NCI-H2171 treated with DMSO at 0.1 percent for 48 hours (cell line): ENCODE results near the gene FOSL1.
A peak's percentile ranks its signal among the peaks of the same experiment; 100 is the strongest.

Experiments
- DNase-seq: peaks from one replicate; lab custom pipeline; 2025; lab: John Stamatoyannopoulos, UW

FOSL1 gene

DNA sequence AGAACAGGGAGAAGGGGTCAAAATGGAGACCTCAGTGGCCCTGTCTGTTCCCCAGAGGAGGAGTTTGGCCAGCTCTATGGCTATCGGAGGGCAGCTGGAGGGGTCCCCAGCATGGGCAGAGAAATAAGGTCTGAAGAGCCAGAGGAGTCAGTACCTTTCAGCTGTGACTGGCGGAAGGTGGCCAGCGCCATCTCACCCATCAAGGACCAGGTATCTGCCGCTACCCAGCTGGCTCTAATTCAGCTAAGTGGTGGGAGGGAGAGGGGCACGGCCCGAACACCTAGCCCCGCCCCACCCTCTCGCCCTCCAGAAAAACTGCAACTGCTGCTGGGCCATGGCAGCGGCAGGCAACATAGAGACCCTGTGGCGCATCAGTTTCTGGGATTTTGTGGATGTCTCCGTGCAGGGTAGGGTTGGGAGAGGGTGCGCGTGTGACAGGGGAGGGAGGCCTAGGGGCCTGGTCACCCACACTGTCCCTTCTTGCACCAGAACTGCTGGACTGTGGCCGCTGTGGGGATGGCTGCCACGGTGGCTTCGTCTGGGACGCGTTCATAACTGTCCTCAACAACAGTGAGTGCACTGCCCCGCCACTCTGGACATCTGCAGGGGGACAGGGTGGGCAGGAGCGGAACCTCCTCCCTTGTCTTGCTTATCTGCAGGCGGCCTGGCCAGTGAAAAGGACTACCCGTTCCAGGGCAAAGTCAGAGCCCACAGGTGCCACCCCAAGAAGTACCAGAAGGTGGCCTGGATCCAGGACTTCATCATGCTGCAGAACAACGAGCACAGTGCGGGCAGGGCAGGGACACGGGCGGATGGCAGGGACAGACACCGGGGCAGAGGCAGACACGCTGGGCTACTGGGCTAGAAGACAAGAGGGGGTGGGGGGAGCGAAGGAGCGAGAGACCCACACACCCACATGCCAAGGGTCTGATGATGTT lies 17.8 kb downstream of the FOSL1 start:
- no peak for DNase-seq

DNA sequence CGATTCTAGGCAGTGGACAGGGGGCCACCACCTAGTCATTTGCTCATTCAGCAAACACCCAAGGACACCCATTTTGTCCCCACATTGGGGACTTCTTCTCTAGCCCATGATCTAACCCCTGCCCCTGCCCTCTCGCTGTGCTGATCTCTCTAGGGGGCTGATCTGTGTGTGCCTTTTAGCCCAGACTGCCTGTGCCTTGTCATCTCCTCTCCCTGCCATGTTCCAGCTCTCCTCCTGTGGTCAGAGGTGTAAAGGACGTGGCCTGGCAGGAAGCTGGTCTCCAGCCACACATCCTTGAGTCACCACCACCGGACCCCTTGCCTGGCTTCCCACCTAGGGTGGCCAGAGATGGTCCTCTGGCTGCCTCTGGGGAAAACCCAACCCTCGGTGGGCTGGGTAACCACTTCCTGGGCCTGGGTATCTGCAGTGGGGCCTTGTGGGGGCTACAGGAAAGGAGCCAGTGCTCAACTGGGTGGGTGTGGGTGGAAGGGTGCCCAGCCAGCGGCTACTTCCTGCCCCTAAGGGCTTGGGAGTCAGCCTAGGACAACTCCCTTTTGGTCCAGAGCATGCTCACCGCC lies 19.3 kb downstream of the FOSL1 start:
- no peak for DNase-seq

DNA sequence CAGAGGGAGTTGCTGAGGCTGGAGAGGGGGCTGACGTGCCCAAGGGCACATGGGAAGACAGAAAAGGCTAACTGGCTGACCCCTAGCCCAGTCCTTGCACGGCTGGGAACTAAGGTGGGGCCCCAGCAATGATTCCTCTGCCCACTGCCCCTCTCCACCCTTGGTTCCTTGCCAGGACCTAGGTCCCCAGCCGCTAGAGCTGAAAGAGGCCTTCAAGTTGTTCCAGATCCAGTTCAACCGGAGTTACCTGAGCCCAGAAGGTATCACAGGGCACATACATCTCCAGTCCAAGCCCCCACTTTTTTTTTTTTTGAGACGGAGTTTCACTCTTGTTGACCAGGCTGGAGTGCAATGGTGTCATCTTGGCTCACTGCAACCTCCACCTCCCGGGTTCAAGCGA lies 20.2 kb downstream of the FOSL1 start:
- DNase-seq: no peak

DNA sequence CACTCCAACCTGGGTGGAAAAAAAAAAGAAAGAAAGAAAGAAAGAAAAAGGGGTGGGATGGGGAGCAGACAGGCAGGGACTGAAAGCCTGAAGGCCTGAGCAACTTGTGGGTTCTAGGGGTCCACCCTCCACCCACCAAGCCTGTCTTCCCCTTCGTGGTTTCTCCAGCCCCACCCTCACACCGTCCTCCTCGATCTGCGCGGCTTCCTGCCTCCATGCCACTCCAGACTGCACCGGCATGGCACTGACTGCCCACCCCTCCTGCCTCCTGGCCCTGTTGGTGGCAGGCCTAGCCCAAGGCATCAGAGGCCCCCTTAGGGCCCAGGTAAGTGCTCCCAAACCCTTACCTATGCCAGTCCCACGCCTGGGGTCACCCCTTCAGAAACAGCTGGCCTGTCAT lies 20.6 kb downstream of the FOSL1 start, which contains the start of gene CTSW:
CTSW (plus strand) TSS at position 221 of the 400 bp plus-strand sequence; CDS start at position 239, 18 bp downstream.
- no peak for DNase-seq

DNA sequence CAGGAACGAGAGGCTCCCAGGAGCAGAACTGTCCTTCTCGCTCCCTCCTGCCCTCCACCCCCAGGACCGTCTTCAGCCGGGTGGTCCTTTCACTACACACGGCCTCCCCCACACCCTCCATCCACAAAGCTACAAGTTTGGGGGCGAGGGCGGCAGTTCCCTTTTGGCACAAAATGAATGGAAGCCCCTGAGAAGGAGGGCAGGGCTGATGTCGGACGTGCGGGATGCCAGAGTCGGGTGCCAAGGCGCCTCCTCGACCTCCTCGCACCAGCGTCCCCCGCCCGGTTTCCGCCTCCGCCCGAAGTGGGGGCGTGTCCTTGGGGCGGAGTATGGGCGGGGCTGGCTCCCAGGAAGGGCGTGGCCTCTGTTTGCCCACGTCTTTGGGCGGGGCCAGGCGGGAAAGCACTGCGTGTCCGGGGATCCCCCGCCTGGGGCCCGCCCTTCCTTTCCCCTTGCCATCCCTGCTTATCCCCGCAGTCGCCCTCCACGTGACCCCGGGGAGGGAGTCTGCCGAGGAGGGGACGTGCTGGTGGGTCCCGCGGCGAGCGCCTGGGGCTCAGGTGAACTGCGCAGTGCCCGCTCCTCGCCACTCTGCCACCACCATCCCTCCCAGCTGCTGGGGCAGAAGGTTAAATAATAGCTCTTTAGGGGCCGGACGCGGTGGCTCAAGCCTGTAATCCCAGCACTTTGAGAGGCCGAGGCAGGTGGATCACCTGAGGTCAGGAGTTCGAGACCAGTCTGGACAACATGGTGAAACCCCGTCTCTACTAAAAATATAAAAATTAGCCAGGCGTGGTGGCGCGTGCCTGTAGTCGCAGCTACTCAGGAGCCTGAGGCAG lies 26.7 kb downstream of the FOSL1 start:
- DNase-seq: peak; percentile 88

DNA sequence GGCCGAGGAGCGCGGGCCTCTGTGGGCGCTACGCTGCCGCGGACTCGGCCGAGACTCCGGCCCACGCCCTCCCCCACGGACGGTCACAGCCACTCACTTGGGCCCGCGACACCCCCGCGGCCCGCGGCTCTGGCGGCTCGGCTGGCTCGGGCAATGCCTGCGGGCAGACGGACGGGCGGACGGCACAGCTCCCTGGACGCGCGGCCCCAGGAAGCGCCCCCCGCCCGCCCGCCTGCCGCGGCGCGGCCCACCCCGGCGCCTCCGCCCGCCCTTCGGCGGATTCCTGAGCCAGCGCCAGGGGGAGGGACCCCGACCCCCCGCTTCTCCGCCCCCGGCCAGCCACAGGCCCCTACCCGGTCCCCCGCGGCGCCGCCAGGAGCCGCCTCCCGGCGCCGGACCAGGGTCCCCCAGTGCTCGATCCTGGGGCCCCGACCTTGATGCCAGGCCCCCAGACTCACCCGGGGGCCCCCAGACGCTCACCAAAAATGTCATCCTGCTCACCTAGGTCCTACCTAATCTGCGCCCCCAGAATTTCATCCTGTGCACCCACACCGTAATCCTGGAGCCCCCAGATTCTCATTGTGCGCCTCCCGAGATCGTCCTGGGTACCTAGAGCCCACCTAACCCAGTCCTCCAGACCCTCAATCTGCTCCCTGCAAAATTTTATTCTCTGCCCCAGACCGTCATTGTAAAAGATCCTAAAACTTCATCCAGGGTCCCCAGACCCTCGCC lies 27.4 kb downstream of the FOSL1 start, which contains the start of gene EFEMP2:
EFEMP2 (minus strand) TSS at position 215 of the 732 bp plus-strand sequence. CDS start 446 bp downstream, outside the sequence.
- no peak for DNase-seq

DNA sequence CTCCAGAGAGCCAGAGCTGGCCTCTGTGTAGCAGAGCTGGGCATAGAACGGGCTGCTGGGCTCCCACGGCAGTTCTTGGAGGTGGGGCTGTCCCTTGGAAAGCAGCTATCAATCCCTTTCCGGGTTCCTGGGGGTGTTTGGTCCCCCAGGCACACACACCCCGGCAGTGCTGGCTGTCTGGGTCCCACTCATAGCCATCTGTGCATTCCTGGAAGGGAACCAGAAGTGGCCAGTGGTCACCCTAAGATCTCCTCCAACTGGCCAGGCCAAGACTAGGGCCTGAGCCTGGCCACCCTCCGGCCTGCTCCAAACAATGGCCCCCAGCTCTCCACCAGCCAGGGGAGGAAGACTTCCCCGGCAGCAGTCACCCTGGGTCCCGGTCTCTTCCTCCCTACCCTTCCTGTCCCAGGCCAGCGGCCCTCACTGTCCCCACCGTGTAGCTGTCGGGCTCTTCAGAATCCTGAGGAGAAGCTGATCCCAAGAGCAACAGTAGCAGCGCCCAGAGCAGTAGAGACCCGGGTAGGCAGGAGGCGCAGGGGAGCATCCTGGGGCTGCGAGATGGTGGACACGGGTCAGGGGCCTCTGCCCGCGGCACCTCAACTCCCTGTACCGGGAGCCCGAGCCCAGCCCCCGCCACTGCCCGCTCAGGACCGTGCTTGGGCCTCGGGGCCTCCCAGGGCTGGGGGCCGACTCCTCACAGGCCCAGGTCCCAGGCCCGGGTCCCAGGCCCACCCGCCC lies 28.2 kb downstream of the FOSL1 start:
- no peak for DNase-seq

DNA sequence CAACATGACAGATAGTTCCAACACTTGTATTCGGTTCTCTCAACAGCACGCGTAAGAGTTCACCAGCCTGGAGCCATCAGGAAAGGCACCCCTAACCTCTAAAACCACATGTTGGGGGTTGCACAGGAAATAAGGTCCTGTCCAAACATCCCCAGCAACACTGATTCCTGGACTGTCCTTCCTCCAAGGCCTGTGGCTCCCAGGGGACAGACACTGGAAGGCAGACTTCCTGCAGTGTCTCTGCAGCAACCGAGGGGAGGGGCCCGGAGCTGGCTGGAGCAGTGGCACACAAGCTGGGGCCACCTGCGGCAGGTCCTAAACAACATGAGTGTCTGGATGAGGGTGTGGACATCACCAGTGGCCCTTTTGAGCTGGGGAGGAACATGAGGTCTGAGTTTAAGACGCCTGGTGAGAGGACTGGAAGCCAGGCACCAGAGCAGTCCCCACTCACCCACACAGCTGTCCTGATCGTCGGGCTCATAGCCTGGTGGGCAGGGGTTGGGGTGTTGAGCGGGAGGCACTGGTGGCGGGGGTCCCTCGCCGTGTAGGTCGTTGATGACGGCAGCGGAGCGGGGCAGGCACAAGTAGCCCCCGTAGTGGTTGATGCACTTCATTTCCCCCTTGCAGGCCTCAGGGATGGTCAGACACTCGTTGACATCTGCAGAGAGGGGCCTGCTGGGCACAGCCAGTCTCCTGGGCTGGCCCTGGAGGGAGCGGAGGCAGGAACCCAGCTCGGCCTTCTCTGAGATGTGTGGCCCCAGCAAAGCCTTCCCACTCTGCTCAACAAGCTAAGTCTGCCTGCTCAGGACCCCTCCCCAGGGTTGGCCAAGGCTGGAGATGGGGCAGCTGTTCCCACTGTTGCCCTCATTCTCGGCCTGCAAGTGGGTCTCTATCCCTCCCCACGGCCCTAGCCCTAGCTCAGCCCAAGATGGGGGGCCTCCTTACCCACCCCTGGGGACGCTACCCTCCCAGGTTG lies 29.2 kb downstream of the FOSL1 start:
- DNase-seq: no peak

DNA sequence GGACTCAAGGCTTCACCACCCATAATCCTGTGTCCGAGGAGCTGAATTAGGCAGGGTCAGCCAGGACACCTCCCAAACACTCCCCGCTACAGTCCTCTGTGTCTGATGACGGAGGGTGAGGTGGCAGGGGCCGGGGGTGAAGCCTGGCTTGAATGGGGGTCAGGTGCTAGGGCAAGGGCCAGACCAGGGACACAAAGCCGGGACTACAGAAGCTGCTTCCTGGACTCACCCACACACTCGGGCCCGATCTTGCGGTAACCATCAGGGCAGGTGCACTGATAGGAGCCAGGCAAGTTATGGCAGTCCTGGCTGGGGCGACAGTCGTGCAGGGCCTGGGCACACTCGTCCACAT lies 29.9 kb downstream of the FOSL1 start:
- DNase-seq: no peak

DNA sequence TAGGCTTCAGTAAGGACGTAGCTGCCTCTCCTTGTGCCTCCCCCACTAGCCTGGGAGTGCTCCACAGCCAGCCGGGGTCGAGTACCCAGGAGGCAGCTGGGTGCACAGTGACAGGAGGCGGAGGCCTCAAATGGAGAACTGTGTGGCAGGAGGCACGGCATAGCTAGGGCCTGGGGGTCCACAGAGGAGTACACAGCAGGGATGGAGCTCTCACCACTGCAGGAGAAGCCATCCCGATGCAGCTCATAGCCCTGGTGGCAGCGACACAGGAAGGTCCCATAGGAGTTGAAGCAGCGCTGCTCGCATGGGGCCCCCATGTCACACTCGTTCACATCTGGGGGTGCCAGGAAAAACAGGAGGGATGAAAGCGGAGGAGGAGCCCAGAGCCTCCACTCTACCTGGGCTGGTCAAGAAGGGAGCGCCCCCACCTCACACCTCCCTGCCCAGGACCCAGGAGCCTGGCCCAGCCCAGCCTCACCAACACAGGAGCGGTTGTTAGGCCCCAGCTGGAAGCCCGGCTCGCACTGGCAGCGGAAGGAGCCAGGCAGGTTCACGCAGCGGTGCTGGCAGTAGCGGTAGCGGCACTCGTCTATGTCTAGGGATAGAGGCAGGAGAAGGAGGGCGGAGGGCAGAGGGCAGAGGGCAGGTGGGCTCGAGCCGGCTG lies 30.4 kb downstream of the FOSL1 start:
- peak; percentile 56 for DNase-seq

DNA sequence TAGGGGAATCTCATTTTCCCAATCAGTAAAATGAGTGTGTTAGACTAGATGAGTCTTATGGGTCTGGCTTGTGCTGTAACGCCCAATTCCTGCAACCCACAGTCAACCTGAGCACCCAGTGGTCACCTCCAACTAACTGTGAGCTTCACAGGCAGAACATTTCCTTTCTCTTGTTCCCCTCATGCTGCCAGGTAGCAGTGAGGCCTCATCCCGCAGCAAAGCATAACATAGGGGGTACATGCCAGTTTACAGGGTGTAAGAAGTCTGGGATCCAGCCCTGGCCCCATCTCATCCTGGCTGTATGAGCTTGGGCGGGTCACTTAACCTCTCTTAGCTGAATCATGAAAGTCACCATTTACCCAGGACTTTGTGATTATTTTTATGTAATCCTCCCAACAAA lies 31.3 kb downstream of the FOSL1 start:
- DNase-seq: no peak

DNA sequence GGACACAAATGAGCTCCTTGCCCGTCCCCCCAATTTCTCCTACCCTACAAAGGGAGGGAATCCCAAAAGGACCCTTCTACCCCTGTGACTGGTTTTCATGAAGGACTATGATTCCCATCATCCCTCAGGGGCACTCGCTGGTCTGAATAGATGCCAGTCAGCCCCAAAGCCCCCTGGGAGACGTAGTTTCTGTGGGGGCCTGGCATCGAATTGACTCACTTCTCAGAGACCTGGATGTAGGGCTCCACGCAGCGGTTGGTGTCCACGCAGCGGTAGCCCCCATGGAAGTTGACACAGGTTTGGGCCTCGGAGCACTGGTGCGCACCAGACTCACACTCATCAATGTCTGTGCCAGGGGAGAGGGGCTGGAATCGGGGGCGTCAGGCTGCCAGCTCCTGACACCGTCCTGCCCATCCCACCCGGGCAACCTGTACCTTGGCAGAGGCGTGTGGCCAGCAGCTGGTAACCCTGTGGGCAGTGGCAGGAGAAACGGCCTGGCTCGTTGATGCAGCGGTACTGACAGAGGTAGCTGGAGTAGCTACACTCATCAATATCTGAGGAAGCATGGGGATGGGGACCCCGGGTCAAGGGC lies 32.0 kb downstream of the FOSL1 start:
- no peak for DNase-seq

DNA sequence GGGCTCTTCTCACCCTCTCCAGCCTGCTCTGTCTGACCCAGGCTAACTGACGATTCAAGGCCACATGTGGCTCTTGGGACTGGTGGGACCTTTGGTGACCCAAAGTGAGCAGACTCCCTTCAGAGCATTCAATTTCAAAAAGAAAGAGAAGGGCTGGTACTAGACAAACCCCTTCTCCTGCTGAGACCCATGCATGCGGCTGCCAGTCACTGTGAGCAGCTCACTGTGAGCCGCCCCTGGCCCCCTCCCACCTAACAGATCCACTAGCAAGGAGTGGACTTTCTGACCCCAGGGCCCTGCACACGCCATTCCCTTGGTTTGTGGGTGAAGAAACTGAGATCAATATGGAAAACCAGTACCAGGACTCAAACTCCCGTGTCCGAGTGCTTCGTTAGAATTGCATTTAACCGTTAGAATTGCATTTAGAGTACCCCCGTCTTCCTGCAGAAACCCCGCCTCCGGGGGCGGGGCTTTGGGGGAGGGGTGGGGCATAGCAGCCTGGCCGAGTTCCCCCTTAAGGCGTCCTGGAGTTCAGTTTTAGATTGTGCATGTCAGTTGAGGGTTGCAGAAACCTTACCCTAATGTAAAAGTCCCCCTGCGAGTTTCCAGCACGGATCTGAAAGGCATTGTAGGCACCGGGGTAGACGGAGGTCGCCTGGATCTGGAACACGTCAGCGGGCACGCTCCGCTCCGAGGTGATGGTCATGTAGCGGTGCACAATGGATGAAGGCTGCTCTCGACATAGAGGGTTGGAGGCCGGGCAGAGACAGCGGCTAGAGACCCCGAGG lies 32.7 kb downstream of the FOSL1 start:
- DNase-seq: no peak

DNA sequence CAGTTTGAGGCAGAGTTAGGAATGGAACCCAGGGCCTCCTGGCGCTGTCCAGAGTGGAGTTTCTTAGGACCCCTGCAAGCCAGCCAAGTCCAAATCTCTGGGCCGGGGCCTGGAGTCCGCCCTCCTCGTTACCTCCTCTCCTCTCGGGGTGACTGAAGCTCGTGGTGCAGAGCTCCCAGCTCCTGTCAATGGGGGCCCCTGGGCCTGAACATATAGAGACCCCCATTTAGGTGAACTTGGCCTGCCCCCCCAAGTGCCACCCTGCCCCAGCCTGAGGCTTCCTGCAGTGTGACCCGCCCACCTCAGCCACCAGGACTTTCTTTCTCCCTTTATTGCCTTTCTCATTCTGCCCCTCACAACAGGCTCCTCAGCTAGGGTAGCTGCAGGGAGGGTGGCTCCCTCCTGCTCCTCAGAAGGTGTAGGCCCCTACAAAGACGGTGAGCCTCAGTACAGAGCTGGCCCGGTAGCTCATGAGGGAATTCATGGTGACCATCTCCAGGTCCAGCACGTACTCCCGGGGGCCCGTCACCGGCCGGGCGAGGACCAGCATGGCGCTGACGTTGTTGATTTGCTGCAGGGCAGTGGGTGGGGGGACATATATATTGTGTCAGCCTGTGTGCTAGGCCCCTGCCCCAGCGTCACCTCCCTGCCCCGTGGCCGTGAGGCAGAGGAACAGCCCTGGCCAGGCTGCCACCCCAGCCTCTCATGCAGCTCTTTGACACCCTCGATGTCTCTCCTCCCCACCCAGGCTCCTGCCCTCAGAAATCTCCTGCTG lies 33.5 kb downstream of the FOSL1 start:
- no peak for DNase-seq

DNA sequence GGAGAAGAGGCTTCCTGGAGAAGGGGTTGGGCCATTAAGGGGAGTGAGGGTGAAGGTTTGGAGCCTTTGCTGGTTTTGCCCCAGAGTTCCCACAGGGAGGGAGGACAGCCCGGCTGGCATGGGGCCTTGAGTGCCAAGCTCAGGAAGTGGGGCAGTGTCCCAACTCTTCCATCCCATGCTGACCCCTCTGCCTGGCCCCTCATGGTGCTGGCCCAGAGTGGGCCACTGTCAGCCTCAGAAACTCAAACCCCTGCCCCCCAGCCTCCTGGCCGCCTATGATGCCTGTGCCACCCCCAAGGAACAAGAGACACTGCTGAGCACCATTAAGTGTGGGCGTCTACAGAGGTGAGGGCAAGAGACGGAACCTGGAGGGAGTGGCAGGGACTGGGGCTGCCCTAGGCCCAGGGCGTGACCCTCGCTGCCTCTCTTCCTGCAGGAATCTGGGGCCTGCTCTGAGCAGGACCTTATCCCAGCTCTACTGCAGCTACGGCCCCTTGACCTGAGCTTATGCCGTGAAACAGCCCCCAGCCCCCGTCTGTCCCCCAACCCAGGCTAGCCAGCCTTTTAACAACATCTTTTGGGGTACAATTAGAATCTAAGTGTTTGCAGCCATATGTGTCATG lies 34.5 kb downstream of the FOSL1 start:
- no peak for DNase-seq

DNA sequence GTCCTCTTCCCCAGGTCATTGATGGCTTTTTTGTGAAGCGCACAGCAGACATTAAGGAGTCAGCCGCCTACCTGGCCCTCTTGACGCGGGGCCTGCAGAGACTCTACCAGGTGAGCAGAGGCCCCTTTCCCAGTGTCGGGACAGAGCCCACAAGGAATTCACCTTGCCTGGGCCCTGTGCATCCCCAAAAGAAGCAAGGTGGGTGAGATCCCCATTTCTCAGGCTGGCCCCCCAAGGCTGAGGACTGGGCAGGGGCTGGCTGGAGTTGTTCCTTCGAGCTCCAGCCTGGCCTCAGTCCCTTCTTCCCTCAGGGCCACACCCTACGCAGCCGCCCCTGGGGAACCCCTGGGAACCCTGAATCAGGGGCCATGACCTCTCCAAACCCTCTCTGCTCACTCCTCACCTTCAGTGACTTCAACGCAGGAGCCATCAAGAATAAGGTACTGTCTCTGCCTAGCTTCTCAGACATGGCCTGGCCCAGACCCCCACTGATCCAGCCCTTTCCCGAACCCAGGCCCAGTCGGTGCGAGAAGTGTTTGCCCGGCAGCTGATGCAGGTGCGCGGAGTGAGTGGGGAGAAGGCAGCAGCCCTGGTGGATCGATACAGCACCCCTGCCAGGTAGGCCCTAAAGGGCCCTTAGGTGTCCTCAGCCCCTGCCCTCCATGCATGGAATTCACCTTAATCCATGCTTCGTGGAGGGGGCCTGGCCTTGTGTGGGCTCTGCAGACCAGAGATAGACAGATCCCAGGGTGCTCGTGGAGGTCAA lies 35.3 kb downstream of the FOSL1 start:
- DNase-seq: no peak
